ENCODE measurements around the gene FFAR1. TPM values are rescaled to one million over a fixed set of nuclear protein-coding genes. Genes with fewer than 3 reads are reported as not detected.

FFAR1 gene, protein sequence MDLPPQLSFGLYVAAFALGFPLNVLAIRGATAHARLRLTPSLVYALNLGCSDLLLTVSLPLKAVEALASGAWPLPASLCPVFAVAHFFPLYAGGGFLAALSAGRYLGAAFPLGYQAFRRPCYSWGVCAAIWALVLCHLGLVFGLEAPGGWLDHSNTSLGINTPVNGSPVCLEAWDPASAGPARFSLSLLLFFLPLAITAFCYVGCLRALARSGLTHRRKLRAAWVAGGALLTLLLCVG (N-terminal part only)
- not detected for polyA plus RNA-seq (2013, experiment 1 of 2)
- not detected for polyA plus RNA-seq (2013, experiment 2 of 2)

DNA sequence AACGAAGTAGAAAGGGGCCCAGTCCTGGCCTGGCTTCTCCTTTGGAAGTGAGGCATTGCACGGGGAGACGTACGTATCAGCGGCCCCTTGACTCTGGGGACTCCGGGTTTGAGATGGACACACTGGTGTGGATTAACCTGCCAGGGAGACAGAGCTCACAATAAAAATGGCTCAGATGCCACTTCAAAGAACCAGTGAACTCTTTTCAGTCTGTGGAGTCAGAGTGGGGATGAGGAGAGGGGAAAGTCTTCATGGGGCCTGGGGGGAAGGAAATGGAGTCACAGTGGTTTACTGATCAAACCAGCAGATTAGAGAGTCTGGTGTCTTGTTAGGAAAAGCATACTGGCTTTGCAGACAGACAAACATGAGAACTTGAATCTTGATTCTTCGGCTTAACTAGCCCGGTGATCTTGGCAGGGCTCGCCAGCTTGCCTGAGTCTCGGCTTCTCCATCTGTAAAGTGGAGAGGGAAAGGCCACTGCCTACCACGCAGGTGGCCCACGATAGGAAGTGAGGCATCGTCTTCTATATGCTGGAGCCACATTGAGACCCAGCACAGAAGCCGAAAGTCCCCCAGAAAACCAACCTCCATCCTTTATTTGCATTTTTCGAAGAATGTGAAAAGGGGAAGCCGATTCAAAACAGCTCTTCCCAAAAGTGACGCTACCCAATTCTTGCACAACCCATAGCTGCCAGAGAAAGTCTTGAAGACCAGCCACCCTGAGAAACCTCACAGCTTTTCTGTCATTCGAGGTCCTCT lies at the start of gene FFAR1:
TSS of gene FFAR1 (plus strand) at position 732 of the 759 bp plus-strand sequence. CDS start 3,650 bp downstream, outside the sequence.
- Histone ChIP-seq H3K27ac (ENCODE audit: low read depth, low read length) (no peak within 1 kb of the TSS), H3K4me1 (ENCODE audit: insufficient read depth, low read length) (no peaks in the 10 kb centered on the region)

DNA sequence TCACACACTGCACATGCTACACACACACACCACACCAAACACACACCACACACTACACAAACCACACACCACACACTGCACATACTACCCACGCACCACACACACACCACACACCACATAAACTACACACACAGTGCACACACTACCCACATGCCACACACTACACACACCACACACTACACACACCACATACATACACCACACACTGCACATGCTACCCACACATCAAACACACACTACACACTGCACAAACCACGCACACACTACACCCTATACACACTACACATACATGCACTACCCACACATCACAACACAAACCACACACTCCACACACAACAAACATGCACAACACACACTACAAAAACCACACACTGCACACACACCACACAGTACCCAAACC lies 49.8 kb upstream of the FFAR1 start:
- Histone ChIP-seq H3K9me3 (ENCODE audit: insufficient read depth, low read depth, low read length) (no peaks in the 10 kb centered on the region), H3K27me3 (ENCODE audit: insufficient read depth, low read length) (no peaks in the 10 kb centered on the region), H3K4me1 (ENCODE audit: insufficient read depth, low read length) (0 out of 2 replicates have a peak, but pooled peaks cover 6% of the 10 kb centered on the region), H3K27ac (ENCODE audit: low read depth, low read length) (no peak overlapping the region), H3K36me3 (ENCODE audit: insufficient read depth, low read length) (no peaks in the 10 kb centered on the region), H3K4me3 (ENCODE audit: low read length) (no peak overlapping the region), H3K9ac (ENCODE audit: low read depth, low read length) (no peak overlapping the region)
- WGBS: 90% methylated on average over 2 of the region's 2 CpGs

More for the DNA sequence above, at the start of gene FFAR1:
- 94% methylated on average over 18 of the region's 18 CpGs for WGBS
- no peaks in the 10 kb centered on the region for H3K9me3 ChIP-seq (ENCODE audit: insufficient read depth, low read depth, low read length)
- no peaks in the 10 kb centered on the region for H3K36me3 ChIP-seq (ENCODE audit: insufficient read depth, low read length)
- no peak within 1 kb of the TSS for H3K9ac ChIP-seq (ENCODE audit: low read depth, low read length)
- H3K27me3 ChIP-seq (ENCODE audit: insufficient read depth, low read length): no peaks in the 10 kb centered on the region
- H3K4me3 ChIP-seq (ENCODE audit: low read length): no peak within 1 kb of the TSS

DNA sequence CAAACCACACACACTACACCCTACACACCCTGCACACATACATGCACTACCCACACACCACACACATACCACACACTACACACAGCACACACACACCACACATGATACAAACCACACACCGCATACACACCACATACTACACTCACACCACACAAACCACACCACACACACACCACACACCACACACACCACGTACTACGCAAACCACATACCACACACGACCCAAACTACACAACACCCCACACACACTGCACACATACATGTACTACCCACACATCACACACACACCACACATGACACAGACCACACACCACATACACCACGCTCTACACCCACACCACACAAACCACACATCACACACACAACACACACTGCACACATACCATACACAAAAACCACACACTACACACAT lies 49.1 kb upstream of the FFAR1 start:
- 90% methylated on average over 5 of the region's 5 CpGs for WGBS
- Histone ChIP-seq H3K4me1 (ENCODE audit: insufficient read depth, low read length) (0 out of 2 replicates have a peak, but pooled peaks cover 4% of the 10 kb centered on the region), H3K36me3 (ENCODE audit: insufficient read depth, low read length) (no peaks in the 10 kb centered on the region), H3K27ac (ENCODE audit: low read depth, low read length) (no peak overlapping the region), H3K9ac (ENCODE audit: low read depth, low read length) (no peak overlapping the region), H3K4me3 (ENCODE audit: low read length) (no peak overlapping the region), H3K9me3 (ENCODE audit: insufficient read depth, low read depth, low read length) (no peaks in the 10 kb centered on the region), H3K27me3 (ENCODE audit: insufficient read depth, low read length) (no peaks in the 10 kb centered on the region)

DNA sequence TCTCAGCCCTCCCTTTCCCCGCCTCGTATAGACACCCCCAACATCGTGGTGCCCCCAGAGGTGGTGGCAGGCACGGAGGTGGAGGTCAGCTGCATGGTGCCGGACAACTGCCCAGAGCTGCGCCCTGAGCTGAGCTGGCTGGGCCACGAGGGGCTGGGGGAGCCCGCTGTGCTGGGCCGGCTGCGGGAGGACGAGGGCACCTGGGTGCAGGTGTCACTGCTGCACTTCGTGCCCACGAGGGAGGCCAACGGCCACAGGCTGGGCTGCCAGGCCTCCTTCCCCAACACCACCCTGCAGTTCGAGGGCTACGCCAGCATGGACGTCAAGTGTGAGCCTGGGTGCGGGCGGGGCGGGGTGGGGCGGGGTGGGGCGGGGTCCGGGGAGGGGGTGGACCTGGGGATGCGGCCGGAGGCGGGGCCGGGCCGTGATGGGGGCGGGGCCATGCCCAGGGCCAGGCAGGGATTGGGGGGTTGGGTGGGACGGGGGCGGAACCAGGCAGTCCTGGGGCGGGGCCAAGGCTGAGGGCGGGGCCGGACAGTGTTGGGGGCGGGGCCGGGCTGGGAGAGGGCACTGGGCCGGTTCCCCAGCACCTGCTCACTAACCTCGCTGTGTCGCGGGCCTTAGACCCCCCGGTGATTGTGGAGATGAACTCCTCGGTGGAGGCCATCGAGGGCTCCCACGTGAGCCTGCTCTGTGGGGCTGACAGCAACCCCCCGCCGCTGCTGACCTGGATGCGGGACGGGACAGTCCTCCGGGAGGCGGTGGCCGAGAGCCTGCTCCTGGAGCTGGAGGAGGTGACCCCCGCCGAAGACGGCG lies 48.0 kb upstream of the FFAR1 start:
- Histone ChIP-seq H3K4me3 (ENCODE audit: low read length) (no peak overlapping the region), H3K9me3 (ENCODE audit: insufficient read depth, low read depth, low read length) (no peaks in the 10 kb centered on the region), H3K27ac (ENCODE audit: low read depth, low read length) (no peak overlapping the region), H3K4me1 (ENCODE audit: insufficient read depth, low read length) (0 out of 2 replicates have a peak, but pooled peaks cover 3% of the 10 kb centered on the region), H3K9ac (ENCODE audit: low read depth, low read length) (no peak overlapping the region), H3K27me3 (ENCODE audit: insufficient read depth, low read length) (no peaks in the 10 kb centered on the region), H3K36me3 (ENCODE audit: insufficient read depth, low read length) (no peaks in the 10 kb centered on the region)
- WGBS: 91% methylated on average over 53 of the region's 55 CpGs

DNA sequence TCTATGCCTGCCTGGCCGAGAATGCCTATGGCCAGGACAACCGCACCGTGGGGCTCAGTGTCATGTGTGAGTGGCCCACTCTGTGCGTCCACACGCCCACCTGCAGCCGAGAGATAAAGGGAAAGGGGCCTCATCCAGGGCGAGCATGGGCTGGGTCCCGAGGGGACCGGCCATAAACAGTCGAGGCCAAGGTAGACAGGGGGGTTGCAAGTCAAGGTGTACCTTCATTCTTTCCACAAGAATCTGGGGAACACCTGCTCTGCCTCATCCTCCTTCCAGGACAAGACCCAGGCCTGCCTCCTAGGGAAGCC lies 47.4 kb upstream of the FFAR1 start:
- Histone ChIP-seq H3K36me3 (ENCODE audit: insufficient read depth, low read length) (no peaks in the 10 kb centered on the region), H3K9ac (ENCODE audit: low read depth, low read length) (no peak overlapping the region), H3K9me3 (ENCODE audit: insufficient read depth, low read depth, low read length) (no peaks in the 10 kb centered on the region), H3K27me3 (ENCODE audit: insufficient read depth, low read length) (no peaks in the 10 kb centered on the region), H3K27ac (ENCODE audit: low read depth, low read length) (no peak overlapping the region), H3K4me3 (ENCODE audit: low read length) (no peak overlapping the region), H3K4me1 (ENCODE audit: insufficient read depth, low read length) (0 out of 2 replicates have a peak, but pooled peaks cover under 1% of the 10 kb centered on the region)
- 92% methylated on average over 10 of the region's 10 CpGs for WGBS

DNA sequence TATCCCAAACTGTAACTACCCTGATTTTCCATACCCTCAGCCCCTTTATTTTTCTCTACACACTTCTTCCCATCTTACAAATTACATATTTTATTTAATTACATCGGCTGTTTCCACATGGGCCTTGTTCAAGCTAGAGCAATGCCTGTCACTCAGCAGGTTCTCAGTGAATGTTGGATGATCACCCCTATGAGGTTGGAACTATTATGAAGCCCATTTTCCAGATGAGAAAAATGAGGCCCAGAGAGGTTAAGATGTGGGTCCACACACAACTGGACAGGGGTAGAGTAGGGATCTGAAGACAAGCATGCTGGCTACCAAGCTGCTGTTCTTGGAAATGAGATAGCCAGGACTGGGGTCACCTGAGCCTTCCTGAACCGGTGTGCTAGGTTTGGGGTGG lies 45.7 kb upstream of the FFAR1 start:
- Histone ChIP-seq H3K27me3 (ENCODE audit: insufficient read depth, low read length) (no peaks in the 10 kb centered on the region), H3K4me1 (ENCODE audit: insufficient read depth, low read length) (no peaks in the 10 kb centered on the region), H3K9me3 (ENCODE audit: insufficient read depth, low read depth, low read length) (no peaks in the 10 kb centered on the region), H3K4me3 (ENCODE audit: low read length) (no peak overlapping the region), H3K36me3 (ENCODE audit: insufficient read depth, low read length) (no peaks in the 10 kb centered on the region), H3K9ac (ENCODE audit: low read depth, low read length) (no peak overlapping the region), H3K27ac (ENCODE audit: low read depth, low read length) (no peak overlapping the region)
- WGBS: 90% methylated on average over 2 of the region's 2 CpGs

DNA sequence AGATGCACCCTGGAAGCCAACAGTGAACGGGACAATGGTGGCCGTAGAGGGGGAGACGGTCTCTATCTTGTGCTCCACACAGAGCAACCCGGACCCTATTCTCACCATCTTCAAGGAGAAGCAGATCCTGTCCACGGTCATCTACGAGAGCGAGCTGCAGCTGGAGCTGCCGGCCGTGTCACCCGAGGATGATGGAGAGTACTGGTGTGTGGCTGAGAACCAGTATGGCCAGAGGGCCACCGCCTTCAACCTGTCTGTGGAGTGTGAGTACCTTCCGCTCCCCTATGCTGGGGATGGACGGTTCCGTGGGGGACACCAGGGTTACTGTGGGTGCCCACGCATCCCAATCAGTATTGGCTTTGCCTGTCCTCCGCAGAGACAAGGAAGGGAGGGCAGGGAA lies 45.3 kb upstream of the FFAR1 start:
- Histone ChIP-seq H3K27me3 (ENCODE audit: insufficient read depth, low read length) (no peaks in the 10 kb centered on the region), H3K36me3 (ENCODE audit: insufficient read depth, low read length) (no peaks in the 10 kb centered on the region), H3K9me3 (ENCODE audit: insufficient read depth, low read depth, low read length) (no peaks in the 10 kb centered on the region), H3K9ac (ENCODE audit: low read depth, low read length) (no peak overlapping the region), H3K4me3 (ENCODE audit: low read length) (no peak overlapping the region), H3K27ac (ENCODE audit: low read depth, low read length) (no peak overlapping the region), H3K4me1 (ENCODE audit: insufficient read depth, low read length) (no peaks in the 10 kb centered on the region)
- 87% methylated on average over 16 of the region's 16 CpGs for WGBS

DNA sequence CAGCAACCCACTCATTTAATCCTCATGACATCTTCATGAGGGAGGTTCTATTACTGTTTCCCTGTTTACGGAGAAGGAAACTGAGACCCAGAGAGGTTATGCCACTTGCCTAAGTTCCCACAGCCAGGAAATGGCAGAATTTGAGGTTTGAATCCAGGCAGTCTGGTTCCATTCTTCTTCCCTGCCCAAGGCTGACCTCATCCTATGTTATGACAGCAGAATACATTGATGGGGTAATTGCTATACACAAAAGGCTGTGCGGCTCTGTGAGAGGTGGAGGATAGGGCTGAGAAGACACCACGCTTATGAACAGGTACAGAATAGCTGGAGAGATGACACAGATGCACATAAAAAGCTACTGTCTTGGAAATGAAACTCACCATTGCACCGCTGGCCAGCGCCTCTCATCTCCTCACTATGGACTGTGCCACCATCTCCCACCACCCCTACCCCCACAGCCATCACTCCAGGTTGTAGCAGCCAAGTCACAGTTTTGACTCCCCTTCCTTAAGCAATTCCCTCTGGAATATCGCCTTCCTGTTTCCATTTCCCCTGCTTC lies 44.3 kb upstream of the FFAR1 start:
- Histone ChIP-seq H3K27me3 (ENCODE audit: insufficient read depth, low read length) (no peaks in the 10 kb centered on the region), H3K4me3 (ENCODE audit: low read length) (no peak overlapping the region), H3K9ac (ENCODE audit: low read depth, low read length) (no peak overlapping the region), H3K27ac (ENCODE audit: low read depth, low read length) (no peak overlapping the region), H3K9me3 (ENCODE audit: insufficient read depth, low read depth, low read length) (no peaks in the 10 kb centered on the region), H3K36me3 (ENCODE audit: insufficient read depth, low read length) (no peaks in the 10 kb centered on the region), H3K4me1 (ENCODE audit: insufficient read depth, low read length) (no peaks in the 10 kb centered on the region)
- 93% methylated on average over 6 of the region's 6 CpGs for WGBS

DNA sequence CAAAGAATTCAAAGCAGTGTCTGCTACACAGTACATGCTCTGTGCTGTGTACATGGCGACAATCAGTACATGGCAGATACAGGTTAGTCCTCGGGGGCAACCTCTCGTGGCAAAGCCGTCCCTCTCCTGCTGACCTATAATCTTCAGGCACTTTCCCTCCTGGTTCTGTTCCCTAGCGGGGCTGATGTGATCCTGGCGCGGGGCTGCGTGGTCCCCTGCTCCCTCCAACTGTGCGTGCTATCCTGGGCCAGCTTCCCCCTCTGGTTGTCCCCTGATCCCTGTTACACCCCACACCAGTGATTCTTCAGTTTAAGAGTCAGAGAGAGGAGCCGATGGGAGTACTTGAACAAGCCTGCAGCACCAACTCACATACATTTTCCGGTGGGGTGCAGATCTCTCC lies 43.7 kb upstream of the FFAR1 start:
- Histone ChIP-seq H3K36me3 (ENCODE audit: insufficient read depth, low read length) (no peaks in the 10 kb centered on the region), H3K9me3 (ENCODE audit: insufficient read depth, low read depth, low read length) (no peaks in the 10 kb centered on the region), H3K27ac (ENCODE audit: low read depth, low read length) (no peak overlapping the region), H3K4me3 (ENCODE audit: low read length) (no peak overlapping the region), H3K9ac (ENCODE audit: low read depth, low read length) (no peak overlapping the region), H3K27me3 (ENCODE audit: insufficient read depth, low read length) (no peaks in the 10 kb centered on the region), H3K4me1 (ENCODE audit: insufficient read depth, low read length) (no peaks in the 10 kb centered on the region)
- WGBS: 86% methylated on average over 11 of the region's 11 CpGs

DNA sequence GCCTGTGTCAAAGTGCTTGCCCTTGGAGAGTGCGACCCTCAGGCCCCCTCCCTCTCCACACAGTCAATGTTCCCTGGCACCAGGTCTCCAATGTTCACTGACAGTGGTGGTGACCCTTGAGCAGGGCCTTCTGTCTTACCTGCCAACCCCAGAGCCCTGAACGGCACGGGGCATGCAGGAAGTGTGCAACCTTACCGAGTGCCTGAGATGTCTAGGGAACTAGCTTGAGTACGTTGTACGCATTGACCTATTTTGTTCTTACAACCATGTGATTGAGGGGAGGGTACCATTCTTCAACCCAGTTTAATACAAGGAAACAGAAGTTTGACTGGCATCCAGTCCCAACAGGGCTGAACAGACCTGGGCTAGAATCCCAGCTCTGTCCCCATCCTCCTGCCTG lies 42.5 kb upstream of the FFAR1 start:
- no peaks in the 10 kb centered on the region for H3K9me3 ChIP-seq (ENCODE audit: insufficient read depth, low read depth, low read length)
- H3K4me1 ChIP-seq (ENCODE audit: insufficient read depth, low read length): no peaks in the 10 kb centered on the region
- no peak overlapping the region for H3K27ac ChIP-seq (ENCODE audit: low read depth, low read length)
- H3K4me3 ChIP-seq (ENCODE audit: low read length): no peak overlapping the region
- H3K9ac ChIP-seq (ENCODE audit: low read depth, low read length): no peak overlapping the region
- WGBS: 93% methylated on average over 6 of the region's 6 CpGs
- H3K27me3 ChIP-seq (ENCODE audit: insufficient read depth, low read length): no peaks in the 10 kb centered on the region
- H3K36me3 ChIP-seq (ENCODE audit: insufficient read depth, low read length): no peaks in the 10 kb centered on the region

Measured in HUES64 (cell line).